Keratinocyte (primary cell): ENCODE measurements around the gene LDLRAD4.

ENCODE experiments used
- CTCF ChIP-seq, 3 experiments: IDR thresholded peaks in 1 of 3; conservative IDR thresholded peaks in 1 of 3; optimal IDR thresholded peaks in 1 of 3; 2 replicates in 2 of 3; 3 replicates in 1 of 3; pipeline versions ENCODE3 to v1.5.1; 2011; ENCODE audit warnings: low read length in 3 of 3, mild to moderate bottlenecking in 3 of 3, moderate library complexity in 2 of 3, control low read depth in 1 of 3, inconsistent platforms in 1 of 3; ENCODE audit not compliant: insufficient read depth in 2 of 3; ENCODE audit errors: extremely low read depth in 1 of 3
- EZH2 ChIP-seq: IDR thresholded peaks from one replicate; pipeline ENCODE4 v1.6.1; 2012; ENCODE audit warnings: inconsistent platforms, mild to moderate bottlenecking, low read length, moderate library complexity

- no peak for TF ChIP-seq CTCF (optimal IDR thresholded peaks at IDR 0.05 in 1 of 3, IDR thresholded peaks at IDR 0.05 in 1 of 3, conservative IDR thresholded peaks at IDR 0.05 in 1 of 3; ENCODE audit: extremely low read depth in 1 of 3, insufficient read depth in 2 of 3, low read length in 3 of 3)
- no peak for TF ChIP-seq EZH2
Observed at GRCh38 chr18:13313006-13313686, 94.6 kb downstream of the LDLRAD4 start.
